Measurements from ENCODE around the gene TTC7B. TPM values are rescaled to one million over a fixed set of nuclear protein-coding genes. Genes with fewer than 3 reads are reported as not detected.
A peak's percentile ranks its signal among the peaks of the same experiment; 100 is the strongest.

Gene TTC7B
- total RNA-seq, 1 donor from 2014 or later = 46.6 TPM

- Mint-ChIP-seq H3K9me3 (ENCODE audit: low read depth) (no peaks in the 10 kb centered on the region), H3K27me3 (peaks cover 5% of the 10 kb centered on the region), H3K36me3 (ENCODE audit: insufficient read depth) (no peaks in the 10 kb centered on the region), H3K27ac (peak overlapping the region; percentile 12), H3K4me1 (ENCODE audit: low read depth) (peaks cover 11% of the 10 kb centered on the region), H3K4me3 (ENCODE audit: low read depth) (no peak overlapping the region)
- TF ChIP-seq CTCF (IDR thresholded peaks at IDR 0.05; ENCODE audit: unreplicated experiment) = no peak
- no peak for DNase-seq (ENCODE audit: low spot score, unreplicated experiment)
These were observed 257.9 kb downstream of the TTC7B start for GRCh38 chr14:90558041-90558982.

DNA sequence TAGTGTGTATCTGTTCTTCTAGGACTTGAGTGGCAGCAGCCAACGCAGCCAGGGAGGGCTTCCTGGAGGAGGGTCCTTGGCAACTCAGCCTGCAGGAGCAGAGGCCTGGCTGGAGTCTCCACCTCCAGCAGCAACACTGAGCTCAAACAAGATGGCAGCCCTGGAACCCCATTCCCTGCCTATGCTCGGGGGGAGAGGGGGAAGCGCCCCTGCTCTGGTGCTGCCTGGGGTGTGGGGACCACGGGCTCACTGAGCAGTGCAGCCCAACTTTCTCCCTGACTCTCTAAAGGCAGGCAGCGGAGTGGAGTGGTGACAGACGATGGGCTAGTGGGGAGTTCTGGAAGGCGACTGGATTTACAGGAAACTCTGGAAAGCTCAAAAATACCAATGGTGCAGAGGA is 258.7 kb downstream of the TTC7B start:
- TF ChIP-seq CTCF (IDR thresholded peaks at IDR 0.05; ENCODE audit: unreplicated experiment) = no peak
- Mint-ChIP-seq H3K4me3 (ENCODE audit: low read depth) (no peak overlapping the region), H3K4me1 (ENCODE audit: low read depth) (peaks cover 11% of the 10 kb centered on the region), H3K36me3 (ENCODE audit: insufficient read depth) (no peaks in the 10 kb centered on the region), H3K27ac (no peak overlapping the region), H3K9me3 (ENCODE audit: low read depth) (no peaks in the 10 kb centered on the region), H3K27me3 (peaks cover 5% of the 10 kb centered on the region)
- DNase-seq (ENCODE audit: low spot score, unreplicated experiment) = no peak

DNA sequence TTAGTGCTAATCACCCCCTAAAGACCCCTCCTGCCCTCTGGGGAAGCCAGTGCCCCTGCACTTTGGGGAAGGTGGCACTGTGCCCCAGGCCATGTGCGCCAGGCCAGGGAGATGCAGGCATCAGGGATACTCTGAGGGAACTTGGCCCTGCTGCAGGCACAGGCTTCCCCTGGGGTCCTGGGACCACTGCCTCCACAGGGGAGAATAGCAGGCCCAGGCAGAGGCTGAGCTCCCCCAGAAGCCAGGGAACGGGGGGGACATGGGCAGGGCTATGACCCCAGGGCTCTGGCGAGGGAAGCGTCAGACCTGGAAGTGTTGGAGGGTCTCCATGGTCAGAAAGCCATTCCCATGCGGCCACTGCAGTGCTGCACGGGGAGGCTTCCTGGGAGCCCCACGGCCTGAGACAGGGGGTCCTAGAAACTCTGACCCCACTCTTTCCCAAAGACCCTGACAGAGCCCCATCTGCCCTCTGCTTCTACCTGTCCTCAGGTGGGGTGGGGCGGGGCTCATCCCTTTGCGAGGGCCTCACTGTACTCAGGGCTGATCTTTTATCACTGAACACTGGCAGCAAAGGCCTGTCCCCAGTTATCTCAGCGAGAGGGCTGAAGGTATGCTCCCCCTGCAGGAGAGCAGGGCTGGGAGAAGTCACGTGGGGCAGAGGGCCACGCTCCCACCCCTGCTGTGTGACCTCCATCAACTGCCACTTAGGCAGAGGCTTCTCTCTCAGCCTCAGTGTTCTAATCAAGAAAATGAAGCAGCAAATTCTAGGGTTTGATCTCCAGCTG is 259.4 kb downstream of the TTC7B start:
- TF ChIP-seq CTCF (IDR thresholded peaks at IDR 0.05; ENCODE audit: unreplicated experiment) = no peak
- H3K36me3 Mint-ChIP-seq (ENCODE audit: insufficient read depth) = no peaks in the 10 kb centered on the region
- H3K9me3 Mint-ChIP-seq (ENCODE audit: low read depth) = no peaks in the 10 kb centered on the region
- peaks cover 11% of the 10 kb centered on the region for H3K4me1 Mint-ChIP-seq (ENCODE audit: low read depth)
- no peak for DNase-seq (ENCODE audit: low spot score, unreplicated experiment)
- peaks cover 5% of the 10 kb centered on the region for H3K27me3 Mint-ChIP-seq
- no peak overlapping the region for H3K4me3 Mint-ChIP-seq (ENCODE audit: low read depth)
- peak overlapping the region; percentile 62 for H3K27ac Mint-ChIP-seq

DNA sequence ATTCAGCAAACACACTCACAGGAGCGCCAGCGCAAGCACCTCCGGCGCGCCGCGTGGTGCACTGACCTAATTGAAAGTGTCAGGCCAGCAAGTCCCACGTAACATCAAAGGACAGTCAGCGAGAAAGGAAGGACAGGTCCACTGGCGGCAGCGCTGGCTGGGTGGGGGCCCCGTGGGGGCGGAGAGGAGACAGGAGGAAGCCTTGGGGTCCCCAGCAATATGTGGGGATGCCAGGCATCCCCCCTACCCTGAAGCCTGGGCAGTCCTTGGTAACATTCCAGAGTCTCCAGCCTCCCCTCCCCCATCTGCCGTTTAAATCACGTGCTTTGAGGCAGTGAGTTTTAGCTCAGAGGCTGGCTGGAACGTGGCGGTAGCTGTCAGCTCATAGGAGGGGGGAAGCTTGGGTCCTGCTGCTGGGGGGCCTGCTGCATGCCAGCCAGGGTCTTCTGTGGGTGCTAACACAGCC is 260.2 kb downstream of the TTC7B start:
- no peaks in the 10 kb centered on the region for H3K9me3 Mint-ChIP-seq (ENCODE audit: low read depth)
- no peaks in the 10 kb centered on the region for H3K36me3 Mint-ChIP-seq (ENCODE audit: insufficient read depth)
- H3K4me1 Mint-ChIP-seq (ENCODE audit: low read depth) = peaks cover 11% of the 10 kb centered on the region
- peaks cover 5% of the 10 kb centered on the region for H3K27me3 Mint-ChIP-seq
- peak overlapping the region; percentile 62 for H3K27ac Mint-ChIP-seq
- peak; percentile 34 for DNase-seq (ENCODE audit: low spot score, unreplicated experiment)
- peak overlapping the region; percentile 50 for H3K4me3 Mint-ChIP-seq (ENCODE audit: low read depth)
- TF ChIP-seq CTCF (IDR thresholded peaks at IDR 0.05; ENCODE audit: unreplicated experiment) = no peak
